Endothelial cell of umbilical vein (primary cell): ENCODE measurements around the gene PAM16. TPM values are rescaled to one million over a fixed set of nuclear protein-coding genes. Genes with fewer than 3 reads are reported as not detected.

Experiments used
- BruUV-seq: library from RNA; stranded (reverse); fragments of 400-500 nt; replicated peaks from 2 replicates; lab custom pipeline; 2021; lab: Mats Ljungman, UMichigan
- CTCF ChIA-PET: fragments of 300-600, 350-600 bp; sonication (Branson Sonifier 250); formaldehyde crosslinking; loops from one replicate; lab custom pipeline; 2021; ENCODE audit warnings: antibody characterized with exemption, inconsistent platforms; lab: Charles Lee
- POLR2A ChIA-PET: fragments of 300-600, 350-600 bp; sonication (Branson Sonifier 250); formaldehyde crosslinking; loops from one replicate; lab custom pipeline; 2021; ENCODE audit warnings: antibody characterized with exemption, inconsistent platforms; lab: Charles Lee
- DNase-seq: peaks from one replicate; pipeline ENCODE4 v3.0.0-alpha.2; 2011; ENCODE audit warnings: low read depth, low spot score
- FAIRE-seq: peaks from 2 replicates; lab custom pipeline; 2011; peaks lifted over from hg19 to GRCh38; lab: Jason Lieb, UNC
- H2AFZ ChIP-seq: 2 replicates; pipeline ENCODE4 v1.6.0; 2012; ENCODE audit warnings: low read depth, low read length, control low read depth, inconsistent platforms
- H3K27ac ChIP-seq: 2 replicates; pipeline ENCODE4 v1.5.1; 2011; ENCODE audit warnings: low read depth, mild to moderate bottlenecking, control low read depth, low read length, moderate library complexity; ENCODE audit not compliant: insufficient read depth
- H3K27me3 ChIP-seq, 2 experiments: 2 replicates each; pipeline versions ENCODE4 v1.6.0 to v1.6.1; 2011; ENCODE audit warnings: low read length in 2 of 2, mixed read lengths in 1 of 2; ENCODE audit not compliant: control insufficient read depth in 2 of 2, insufficient read depth in 2 of 2
- H3K36me3 ChIP-seq, 2 experiments: 2 replicates in 1 of 2; 3 replicates in 1 of 2; pipeline ENCODE4 v1.5.1; 2011; ENCODE audit warnings: low read length in 2 of 2, mild to moderate bottlenecking in 1 of 2, moderate library complexity in 1 of 2; ENCODE audit not compliant: control insufficient read depth in 2 of 2, insufficient read depth in 2 of 2; ENCODE audit errors: extremely low read depth in 1 of 2
- H3K4me1 ChIP-seq: 3 replicates; pipeline ENCODE4 v1.5.1; 2011; ENCODE audit warnings: mild to moderate bottlenecking, low read length; ENCODE audit not compliant: control insufficient read depth, insufficient read depth; ENCODE audit errors: extremely low read depth
- H3K4me2 ChIP-seq: 2 replicates; pipeline ENCODE4 v1.6.1; 2011; ENCODE audit warnings: low read length, control low read depth, mixed read lengths; ENCODE audit not compliant: insufficient read depth
- H3K4me3 ChIP-seq, 3 experiments: fragments of 200-600 bp in 1 of 3; sonication (generic), shearing (Covaris generic) in 1 of 3; replicated peaks in 1 of 3; 2 replicates each; pipeline ENCODE4 v1.5.1; 2011 to 2016; ENCODE audit warnings: control low read depth in 3 of 3, low read length in 3 of 3, mild to moderate bottlenecking in 2 of 3, inconsistent platforms in 1 of 3, low read depth in 1 of 3, moderate library complexity in 1 of 3; ENCODE audit not compliant: insufficient read depth in 1 of 3
- H3K79me2 ChIP-seq: 2 replicates; pipeline ENCODE4 v1.6.0; 2012; ENCODE audit warnings: low read length, inconsistent platforms; ENCODE audit not compliant: control insufficient read depth, insufficient read depth
- H3K9ac ChIP-seq: replicated peaks from 2 replicates; pipeline ENCODE3; 2011; ENCODE audit warnings: low read length, control low read depth; ENCODE audit not compliant: insufficient read depth; ENCODE audit errors: extremely low read depth
- H3K9me1 ChIP-seq: replicated peaks from 3 replicates; pipeline ENCODE4 v1.6.0; 2011; ENCODE audit warnings: mild to moderate bottlenecking, low read length; ENCODE audit not compliant: control insufficient read depth, insufficient read depth; ENCODE audit errors: extremely low read depth
- H3K9me3 ChIP-seq: replicated peaks from 2 replicates; pipeline ENCODE4 v1.5.1; 2012; ENCODE audit warnings: low read length, inconsistent platforms; ENCODE audit not compliant: control insufficient read depth, insufficient read depth
- H4K20me1 ChIP-seq: replicated peaks from 2 replicates; pipeline ENCODE3; 2011; ENCODE audit warnings: mild to moderate bottlenecking, low read length; ENCODE audit not compliant: control insufficient read depth, insufficient read depth; ENCODE audit errors: extremely low read depth
- CTCF ChIP-seq, 2 donors: IDR thresholded peaks; 1 replicate in 1 of 2; 2 replicates in 1 of 2; pipeline ENCODE4 v1.5.1; 2011; ENCODE audit warnings: low read length in 2 of 2, mild to moderate bottlenecking in 2 of 2, moderate library complexity in 2 of 2, control low read depth in 1 of 2, inconsistent platforms in 1 of 2, low read depth in 1 of 2; ENCODE audit not compliant: insufficient read depth in 1 of 2; ENCODE audit errors: extremely low read depth in 1 of 2
- EZH2 ChIP-seq: IDR thresholded peaks from 2 replicates; pipeline ENCODE4 v1.6.1; 2012; ENCODE audit warnings: borderline replicate concordance, low read depth, mild to moderate bottlenecking, moderate library complexity, low read length, inconsistent platforms; ENCODE audit not compliant: severe bottlenecking
- FOS ChIP-seq: IDR thresholded peaks from 2 replicates; pipeline ENCODE4 v1.6.1; 2011; ENCODE audit warnings: mild to moderate bottlenecking, low read length, moderate library complexity, borderline replicate concordance; ENCODE audit not compliant: insufficient read depth
- GATA2 ChIP-seq: IDR thresholded peaks from 2 replicates; pipeline ENCODE4 v1.7.0; 2011; ENCODE audit warnings: low read depth, mild to moderate bottlenecking, moderate library complexity, mixed read lengths, low read length; ENCODE audit not compliant: insufficient read length, insufficient read depth
- JUN ChIP-seq: IDR thresholded peaks from 2 replicates; pipeline ENCODE4 v1.6.1; 2011; ENCODE audit warnings: borderline replicate concordance, low read depth; ENCODE audit not compliant: insufficient read length, insufficient read depth
- MAX ChIP-seq: IDR thresholded peaks from 2 replicates; pipeline ENCODE4 v1.6.1; 2011; ENCODE audit not compliant: insufficient read depth, insufficient read length
- MYC ChIP-seq: IDR thresholded peaks from one replicate; pipeline ENCODE4 v1.6.1; 2011; ENCODE audit warnings: mild to moderate bottlenecking, low read depth, low read length
- POLR2A ChIP-seq: IDR thresholded peaks from 2 replicates; pipeline ENCODE4 v1.6.1; 2012; ENCODE audit warnings: low read depth, mild to moderate bottlenecking, control low read depth, low read length
- POLR2AphosphoS5 ChIP-seq: IDR thresholded peaks from 2 replicates; pipeline ENCODE4 v1.6.1; 2012; ENCODE audit warnings: low read depth, mild to moderate bottlenecking, control low read depth, low read length, moderate library complexity; ENCODE audit not compliant: insufficient read depth
- dilution Hi-C: fragments of 300-500 bp; cut with MboI; formaldehyde crosslinking; loops from one replicate; pipeline ENCODE4 v1.15.0; 2019; ENCODE audit warnings: low sequenced_read_pairs; ENCODE audit not compliant: extremely low pct_ligation_motif_present
- intact Hi-C: fragments of 100-400 bp; cut with micrococcal nuclease; formaldehyde crosslinking; loops from one replicate; pipeline ENCODE4 v1.10.0; 2022
- polyA plus RNA-seq, 4 experiments: library from polyadenylated mRNA; depleted of rRNA in 3 of 4; stranded (reverse) in 3 of 4; unstranded in 1 of 4; fragments of >200 nt; gene quantifications; 2 replicates each; pipeline versions ENCODE4 v1.2.1 to v1.2.3, GENCODE V29; 2011 to 2012; ENCODE audit warnings: missing spikeins in 1 of 4
- total RNA-seq: library from RNA; stranded (reverse); gene quantifications from 2 replicates; pipeline ENCODE4 v1.2.3, GENCODE V29; 2021

The PAM16 gene
- total and polyA plus RNA-seq, 2 donors (not counting 3 experiments of a cell fraction or from before 2014, with no cell fraction given) = 40.0 to 67.2 TPM

GRCh38 chr16:4376126-4376892 is 25.2 kb upstream of the PAM16 start:
- ChIA-PET CTCF (interaction anchor here (3.3 kb wide), 1 partner anchor 26 kb away, joined by 11 read pairs; no protein-coding TSS in a partner anchor), POLR2A (no interaction called here)
- dilution Hi-C loops = no loop called here
- no peak overlapping the region for H3K27ac ChIP-seq
- H3K79me2 ChIP-seq = no peaks in the 10 kb centered on the region
- no peaks in the 10 kb centered on the region for H3K36me3 ChIP-seq
- H3K4me1 ChIP-seq = peaks cover 6% of the 10 kb centered on the region
- H4K20me1 ChIP-seq = no peaks in the 10 kb centered on the region
- TF ChIP-seq POLR2A = no peak
- no peak for TF ChIP-seq CTCF (IDR thresholded peaks at IDR 0.05; ENCODE audit: extremely low read depth in 1 of 2, insufficient read depth in 1 of 2, low read depth in 1 of 2, low read length in 2 of 2)
- intact Hi-C loops = no loop called here
- no peak overlapping the region for H3K4me2 ChIP-seq
- DNase-seq = no peak
- H3K9ac ChIP-seq = no peak overlapping the region
- H3K27me3 ChIP-seq = no peaks in the 10 kb centered on the region
- no TSS peak for BruUV-seq
- H3K4me3 ChIP-seq = no peak overlapping the region
- no peaks in the 10 kb centered on the region for H3K9me1 ChIP-seq
- no peak for FAIRE-seq
- no peaks in the 10 kb centered on the region for H3K9me3 ChIP-seq
- no peak overlapping the region for H2AFZ ChIP-seq

- CTCF ChIA-PET = interaction anchor here (3.3 kb wide), 1 partner anchor 27 kb away, joined by 11 read pairs; no protein-coding TSS in a partner anchor
- H4K20me1 ChIP-seq = no peaks in the 10 kb centered on the region
Observed at GRCh38 chr16:4375717-4376116, 24.6 kb upstream of the PAM16 start.

More at GRCh38 chr16:4375717-4376116, 24.6 kb upstream of the PAM16 start:
- Histone ChIP-seq H3K79me2 (no peaks in the 10 kb centered on the region), H3K4me1 (peaks cover 6% of the 10 kb centered on the region), H3K9me3 (no peaks in the 10 kb centered on the region), H3K27me3 (no peaks in the 10 kb centered on the region), H3K4me3 (no peak overlapping the region), H3K4me2 (no peak overlapping the region), H3K36me3 (no peaks in the 10 kb centered on the region), H3K9me1 (no peaks in the 10 kb centered on the region), H3K9ac (no peak overlapping the region), H3K27ac (no peak overlapping the region), H2AFZ (no peak overlapping the region)
- POLR2A ChIA-PET = no interaction called here
- no TSS peak for BruUV-seq
- dilution Hi-C loops (no loop called here), intact Hi-C loops (no loop called here)
- no peak for TF ChIP-seq EZH2
- TF ChIP-seq MYC = no peak
- TF ChIP-seq MAX = no peak
- TF ChIP-seq CTCF (IDR thresholded peaks at IDR 0.05; ENCODE audit: extremely low read depth in 1 of 2, insufficient read depth in 1 of 2, low read depth in 1 of 2, low read length in 2 of 2) = no peak
- TF ChIP-seq POLR2AphosphoS5 = no peak
- no peak for TF ChIP-seq GATA2
- TF ChIP-seq JUN = no peak
- no peak for TF ChIP-seq FOS
- DNase-seq (no peak), FAIRE-seq (no peak)
